Measurements from ENCODE around the gene PNCK. TPM values are rescaled to one million over a fixed set of nuclear protein-coding genes. Genes with fewer than 3 reads are reported as not detected.

Gene PNCK
- total RNA-seq, 1 donor, result 0.36 TPM

DNA sequence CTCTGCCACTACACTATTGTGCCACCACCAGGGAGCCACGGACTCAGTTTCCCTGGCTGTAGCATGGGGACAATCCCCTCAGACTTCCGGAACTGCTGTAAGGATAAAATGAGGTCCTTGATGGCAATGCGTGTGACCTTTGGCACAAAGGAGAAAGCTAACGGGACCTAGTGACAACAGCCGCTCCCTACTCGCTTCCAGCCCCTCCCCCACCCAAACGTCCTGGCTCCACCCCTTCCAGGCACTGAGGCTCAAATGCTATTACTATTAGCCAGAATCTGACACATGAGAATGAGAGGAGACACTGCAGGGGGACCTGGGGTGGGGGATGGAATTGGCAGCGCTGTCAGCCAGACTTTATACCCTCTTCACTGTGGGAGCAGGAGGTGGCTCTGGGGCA is 32.0 kb downstream of the PNCK start:
- Histone ChIP-seq H3K27ac (ENCODE audit: low read depth, low read length) (no peak overlapping the region), H2AFZ (ENCODE audit: low read length) (no peak overlapping the region), H3K4me1 (ENCODE audit: insufficient read depth, low read length) (no peaks in the 10 kb centered on the region), H3K27me3 (ENCODE audit: insufficient read depth, low read length) (peaks cover 30% of the 10 kb centered on the region), H3K36me3 (ENCODE audit: insufficient read depth, low read length) (no peaks in the 10 kb centered on the region), H3K79me2 (ENCODE audit: insufficient read depth, low read length) (no peaks in the 10 kb centered on the region), H3K4me2 (ENCODE audit: insufficient read depth, low read length) (no peak overlapping the region), H4K20me1 (ENCODE audit: insufficient read depth, low read length) (no peaks in the 10 kb centered on the region), H3K9me3 (ENCODE audit: low read depth, low read length) (no peaks in the 10 kb centered on the region), H3K4me3 (ENCODE audit: insufficient read depth, low read length) (no peak overlapping the region)
- peak; percentile 87 for DNase-seq (ENCODE audit: insufficient read length, low spot score, missing footprints)
- TF ChIP-seq, protein P1, sequence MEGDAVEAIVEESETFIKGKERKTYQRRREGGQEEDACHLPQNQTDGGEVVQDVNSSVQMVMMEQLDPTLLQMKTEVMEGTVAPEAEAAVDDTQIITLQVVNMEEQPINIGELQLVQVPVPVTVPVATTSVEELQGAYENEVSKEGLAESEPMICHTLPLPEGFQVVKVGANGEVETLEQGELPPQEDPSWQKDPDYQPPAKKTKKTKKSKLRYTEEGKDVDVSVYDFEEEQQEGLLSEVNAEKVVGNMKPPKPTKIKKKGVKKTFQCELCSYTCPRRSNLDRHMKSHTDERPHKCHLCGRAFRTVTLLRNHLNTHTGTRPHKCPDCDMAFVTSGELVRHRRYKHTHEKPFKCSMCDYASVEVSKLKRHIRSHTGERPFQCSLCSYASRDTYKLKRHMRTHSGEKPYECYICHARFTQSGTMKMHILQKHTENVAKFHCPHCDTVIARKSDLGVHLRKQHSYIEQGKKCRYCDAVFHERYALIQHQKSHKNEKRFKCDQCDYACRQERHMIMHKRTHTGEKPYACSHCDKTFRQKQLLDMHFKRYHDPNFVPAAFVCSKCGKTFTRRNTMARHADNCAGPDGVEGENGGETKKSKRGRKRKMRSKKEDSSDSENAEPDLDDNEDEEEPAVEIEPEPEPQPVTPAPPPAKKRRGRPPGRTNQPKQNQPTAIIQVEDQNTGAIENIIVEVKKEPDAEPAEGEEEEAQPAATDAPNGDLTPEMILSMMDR (IDR thresholded peaks at IDR 0.05; ENCODE audit: extremely low read depth, low read depth, low read length), result no peak

DNA sequence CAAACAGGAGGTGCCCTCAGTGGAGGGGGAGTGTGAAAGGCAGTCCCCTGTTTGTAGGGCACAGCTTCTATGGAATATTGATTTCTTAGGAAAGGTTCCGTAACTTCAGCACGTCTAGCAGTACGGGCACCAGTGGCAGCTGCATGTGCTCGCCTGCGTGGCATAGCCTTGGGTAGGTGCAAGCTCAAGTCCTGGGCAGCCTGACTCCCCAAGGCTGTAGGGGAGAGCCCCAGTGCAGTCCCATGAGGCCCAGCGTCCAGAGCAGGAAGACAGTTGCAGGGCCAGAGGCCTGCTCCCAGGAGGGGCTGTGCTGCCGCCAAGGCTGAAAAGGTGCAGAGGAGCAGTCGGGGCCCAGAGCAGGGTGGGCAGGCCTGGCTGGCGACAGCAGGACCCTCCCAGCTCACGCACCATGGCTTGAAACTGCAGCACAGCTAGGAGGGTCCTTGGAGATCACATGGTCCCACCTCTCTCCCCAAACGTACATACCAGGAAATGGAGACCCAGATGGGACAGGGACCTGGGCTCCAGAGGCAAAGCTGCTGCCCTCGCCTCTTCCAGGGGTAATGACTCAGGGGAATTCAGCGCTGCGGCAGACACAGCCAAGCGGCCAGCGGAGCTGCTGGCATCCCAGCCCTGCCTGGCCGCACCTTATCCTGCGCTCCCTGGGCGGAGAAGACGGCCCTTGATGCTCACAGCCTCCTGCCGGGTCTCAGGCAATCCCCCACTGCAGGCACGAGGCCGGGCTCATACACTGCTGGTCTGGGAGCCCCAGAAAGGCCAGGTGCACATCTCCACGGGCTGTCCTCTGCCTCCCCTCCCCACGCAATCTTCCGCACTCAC is 32.7 kb downstream of the PNCK start:
- no peak overlapping the region for H3K27ac ChIP-seq (ENCODE audit: low read depth, low read length)
- no peak overlapping the region for H3K4me3 ChIP-seq (ENCODE audit: insufficient read depth, low read length)
- peaks cover 23% of the 10 kb centered on the region for H3K27me3 ChIP-seq (ENCODE audit: insufficient read depth, low read length)
- H3K9me3 ChIP-seq (ENCODE audit: low read depth, low read length), result no peaks in the 10 kb centered on the region
- TF ChIP-seq, protein P1 (IDR thresholded peaks at IDR 0.05; ENCODE audit: extremely low read depth, low read depth, low read length), result no peak
- H3K79me2 ChIP-seq (ENCODE audit: insufficient read depth, low read length), result no peaks in the 10 kb centered on the region
- H3K4me1 ChIP-seq (ENCODE audit: insufficient read depth, low read length), result no peaks in the 10 kb centered on the region
- DNase-seq (ENCODE audit: insufficient read length, low spot score, missing footprints), result peak; percentile 90
- H4K20me1 ChIP-seq (ENCODE audit: insufficient read depth, low read length), result no peaks in the 10 kb centered on the region
- H3K36me3 ChIP-seq (ENCODE audit: insufficient read depth, low read length), result no peaks in the 10 kb centered on the region
- no peak overlapping the region for H2AFZ ChIP-seq (ENCODE audit: low read length)
- H3K4me2 ChIP-seq (ENCODE audit: insufficient read depth, low read length), result no peak overlapping the region

DNA sequence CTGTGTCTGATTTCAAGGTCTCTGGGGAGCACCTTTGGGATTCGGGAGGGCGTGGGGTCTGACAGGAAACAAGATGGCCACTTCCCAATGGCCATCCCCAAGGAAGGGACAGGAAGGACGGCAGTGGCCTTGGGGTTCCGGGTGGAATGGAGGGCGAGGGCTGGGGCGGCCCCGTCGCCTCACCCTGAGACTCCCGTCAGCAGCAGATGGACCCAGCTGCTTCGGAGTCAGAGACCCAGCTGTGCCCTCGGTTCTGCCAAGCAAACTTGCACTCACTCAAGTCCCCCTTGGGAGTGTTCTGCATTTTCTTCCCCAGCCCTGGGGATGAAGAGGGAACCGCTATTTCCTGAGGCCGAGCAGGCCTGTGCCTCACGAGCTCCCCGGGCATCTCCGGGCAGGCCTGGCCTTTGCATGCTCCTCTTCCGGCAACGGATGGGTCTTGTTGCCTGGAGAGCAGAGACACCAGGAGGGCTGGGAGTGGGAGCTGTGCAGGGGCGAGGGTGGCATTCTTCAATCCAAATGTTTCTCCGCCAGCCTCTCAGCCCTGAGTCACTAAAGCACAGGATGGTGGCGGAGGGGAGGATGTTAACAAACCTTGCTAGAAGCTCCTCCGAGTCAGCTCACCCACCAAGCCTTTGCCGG is 33.4 kb downstream of the PNCK start:
- Histone ChIP-seq H3K9me3 (ENCODE audit: low read depth, low read length) (no peaks in the 10 kb centered on the region), H4K20me1 (ENCODE audit: insufficient read depth, low read length) (no peaks in the 10 kb centered on the region), H3K27ac (ENCODE audit: low read depth, low read length) (no peak overlapping the region), H3K4me1 (ENCODE audit: insufficient read depth, low read length) (no peaks in the 10 kb centered on the region), H3K27me3 (ENCODE audit: insufficient read depth, low read length) (peaks cover 17% of the 10 kb centered on the region), H3K79me2 (ENCODE audit: insufficient read depth, low read length) (no peaks in the 10 kb centered on the region), H3K4me3 (ENCODE audit: insufficient read depth, low read length) (no peak overlapping the region), H3K4me2 (ENCODE audit: insufficient read depth, low read length) (no peak overlapping the region), H2AFZ (ENCODE audit: low read length) (no peak overlapping the region), H3K36me3 (ENCODE audit: insufficient read depth, low read length) (no peaks in the 10 kb centered on the region)
- peak; percentile 73 for DNase-seq (ENCODE audit: insufficient read length, low spot score, missing footprints)
- TF ChIP-seq, protein P1 (IDR thresholded peaks at IDR 0.05; ENCODE audit: extremely low read depth, low read depth, low read length), result no peak
